Measurements from ENCODE around the gene MYL10. TPM values are rescaled to one million over a fixed set of nuclear protein-coding genes. Genes with fewer than 3 reads are reported as not detected.
"Not testable (repeated sequence)": the region's sequence is repeated elsewhere in the genome, so short reads cannot be mapped to it uniquely, and the experiment has no call there.

MYL10 gene
- total RNA-seq, 2 donors from 2014 or later, result not detected

DNA sequence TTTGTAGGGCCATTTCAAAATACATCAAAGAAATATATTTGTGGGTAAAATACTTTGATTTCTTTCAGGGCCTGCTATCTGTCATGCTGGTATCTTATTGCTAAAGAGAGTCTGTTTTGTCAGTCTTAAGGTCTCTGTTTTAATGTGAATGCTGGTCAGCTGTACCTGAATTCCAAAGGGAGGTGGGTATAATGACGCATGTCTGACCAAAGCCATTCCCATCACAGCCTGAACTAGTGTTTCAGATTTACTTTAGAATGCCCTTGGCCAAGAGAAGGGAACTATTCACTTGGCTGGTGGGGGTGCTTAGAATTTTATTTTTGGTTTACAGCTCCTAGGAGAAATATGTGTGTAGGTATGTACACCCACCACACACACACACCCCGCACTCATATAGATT is 30.6 kb upstream of the MYL10 start:
- H3K4me3 ChIP-seq, result no peak overlapping the region

DNA sequence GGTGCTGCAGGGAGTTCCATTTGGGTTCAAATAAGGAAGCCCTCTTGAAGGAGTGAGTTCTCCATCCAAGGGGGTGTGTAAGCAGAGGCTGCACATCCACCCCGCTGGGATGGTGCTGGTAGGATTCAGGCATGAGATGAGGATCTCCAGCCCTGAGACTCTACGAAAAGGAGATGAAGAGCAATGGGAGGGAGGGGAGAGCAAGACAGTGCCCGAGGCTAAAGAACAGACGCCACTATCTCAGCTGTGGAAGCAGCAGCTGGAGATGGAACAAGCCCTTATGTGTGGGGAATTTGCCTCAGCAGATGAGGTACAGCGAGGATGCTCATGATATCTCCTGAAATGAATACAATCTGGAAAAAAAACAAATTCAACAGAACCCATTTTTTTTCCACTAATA is 28.1 kb upstream of the MYL10 start:
- Histone ChIP-seq H3K27ac (no peak overlapping the region), H3K36me3 (no peaks in the 10 kb centered on the region), H3K27me3 (replicated peaks; ENCODE audit: insufficient read depth) (no peaks in the 10 kb centered on the region), H3K4me3 (no peak overlapping the region), H3K4me1 (ENCODE audit: control insufficient read depth in 1 of 2, low read depth in 2 of 2) (no peaks in the 10 kb centered on the region), H3K9me3 (no peaks in the 10 kb centered on the region)
- DNase-seq (ENCODE audit: low spot score) (no peak), ATAC-seq (ENCODE audit: insufficient number of reproducible peaks, low FRiP score, low read depth) (no peak)
- TF ChIP-seq CTCF (IDR thresholded peaks at IDR 0.05), result no peak

More for the DNA sequence above, 30.6 kb upstream of the MYL10 start:
- no peak for TF ChIP-seq CTCF (IDR thresholded peaks at IDR 0.05)
- Histone ChIP-seq H3K4me1 (ENCODE audit: control insufficient read depth in 1 of 2, low read depth in 2 of 2) (no peaks in the 10 kb centered on the region), H3K27me3 (replicated peaks; ENCODE audit: insufficient read depth) (no peaks in the 10 kb centered on the region), H3K36me3 (no peaks in the 10 kb centered on the region), H3K27ac (no peak overlapping the region), H3K9me3 (no peaks in the 10 kb centered on the region)
- no peak for DNase-seq (ENCODE audit: low spot score)
- no peak for ATAC-seq (ENCODE audit: insufficient number of reproducible peaks, low FRiP score, low read depth)

DNA sequence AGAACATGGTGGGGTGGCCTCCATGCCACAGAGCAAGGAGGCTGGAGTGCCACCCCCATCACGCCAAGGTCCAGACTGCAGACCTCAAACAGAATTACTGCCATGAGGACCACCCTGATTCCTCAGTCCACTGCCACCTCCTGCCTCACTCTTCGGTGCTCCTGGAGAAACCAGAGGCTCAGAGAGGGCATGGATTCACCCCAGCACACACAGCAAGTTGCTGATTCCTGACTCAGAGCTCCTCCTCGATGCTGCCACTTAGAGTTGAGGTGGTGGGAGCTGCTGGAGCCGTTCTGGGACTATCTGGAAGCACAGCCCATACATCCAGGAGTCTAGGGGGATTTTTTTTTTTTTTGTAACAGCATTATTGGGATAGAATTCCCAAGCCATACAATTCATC is 22.0 kb upstream of the MYL10 start:
- TF ChIP-seq CTCF (IDR thresholded peaks at IDR 0.05), result no peak
- Histone ChIP-seq H3K36me3 (no peaks in the 10 kb centered on the region), H3K4me3 (no peak overlapping the region), H3K4me1 (ENCODE audit: control insufficient read depth in 1 of 2, low read depth in 2 of 2) (no peaks in the 10 kb centered on the region), H3K9me3 (no peaks in the 10 kb centered on the region), H3K27me3 (replicated peaks; ENCODE audit: insufficient read depth) (no peaks in the 10 kb centered on the region), H3K27ac (no peak overlapping the region)
- no peak for ATAC-seq (ENCODE audit: insufficient number of reproducible peaks, low FRiP score, low read depth)
- DNase-seq (ENCODE audit: low spot score), result no peak

DNA sequence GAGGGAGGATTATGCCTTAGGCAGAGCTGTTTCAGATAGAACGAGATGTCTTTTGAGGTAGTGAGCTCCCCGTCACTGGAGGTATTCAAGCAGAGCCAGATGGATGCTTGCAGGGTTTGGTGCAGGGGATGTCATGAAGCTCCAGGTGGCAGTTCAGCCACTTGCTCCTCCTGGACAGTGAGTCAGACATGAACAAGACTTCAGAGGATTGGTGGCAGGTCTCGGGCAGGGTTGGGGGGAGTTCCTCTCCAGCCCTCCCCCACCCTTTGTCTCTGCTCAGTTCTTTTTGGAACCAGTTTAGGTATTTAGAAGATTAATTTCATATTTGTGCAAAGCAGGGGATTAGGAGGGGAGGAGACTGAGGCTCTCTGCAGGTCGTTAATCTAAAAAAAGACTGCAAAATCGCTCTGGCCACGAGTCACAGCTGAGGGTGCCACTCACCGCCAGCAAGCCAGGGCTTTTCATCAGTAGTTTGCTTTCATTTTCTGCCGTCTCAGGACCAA is 21.5 kb upstream of the MYL10 start:
- no peak overlapping the region for H3K4me3 ChIP-seq
- no peaks in the 10 kb centered on the region for H3K9me3 ChIP-seq
- H3K36me3 ChIP-seq, result no peaks in the 10 kb centered on the region
- H3K27me3 ChIP-seq (replicated peaks; ENCODE audit: insufficient read depth), result no peaks in the 10 kb centered on the region
- DNase-seq (ENCODE audit: low spot score) (no peak), ATAC-seq (ENCODE audit: insufficient number of reproducible peaks, low FRiP score, low read depth) (no peak)
- H3K4me1 ChIP-seq (ENCODE audit: control insufficient read depth in 1 of 2, low read depth in 2 of 2), result no peaks in the 10 kb centered on the region
- no peak overlapping the region for H3K27ac ChIP-seq
- TF ChIP-seq CTCF (IDR thresholded peaks at IDR 0.05), result no peak

DNA sequence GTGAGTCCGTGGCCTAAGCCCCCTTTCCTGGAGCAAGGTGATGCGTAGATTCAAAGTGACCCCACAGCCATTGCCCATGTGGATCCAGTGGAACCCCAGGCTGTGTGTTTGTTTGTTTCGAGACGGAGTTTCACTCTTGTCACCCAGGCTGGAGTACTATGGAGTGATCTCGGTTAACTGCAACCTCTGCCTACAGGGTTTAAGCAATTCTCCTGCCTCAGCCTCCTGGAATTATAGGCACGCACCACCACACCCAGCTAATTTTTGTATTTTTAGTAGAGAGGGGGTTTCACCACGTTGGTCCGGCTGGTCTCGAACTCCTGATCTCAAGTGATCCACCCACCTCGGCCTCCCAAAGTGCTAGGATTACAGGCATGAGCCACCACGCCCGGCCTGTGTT is 18.8 kb upstream of the MYL10 start:
- not testable (repeated sequence) for H3K9me3 ChIP-seq; DNase-seq (ENCODE audit: low spot score); H3K27ac ChIP-seq; H3K4me3 ChIP-seq; H3K27me3 ChIP-seq (replicated peaks; ENCODE audit: insufficient read depth); ATAC-seq (ENCODE audit: insufficient number of reproducible peaks, low FRiP score, low read depth); H3K36me3 ChIP-seq
- H3K4me1 ChIP-seq (ENCODE audit: control insufficient read depth in 1 of 2, low read depth in 2 of 2), result peaks cover 0 to 11% of the 10 kb centered on the region in 2 donors

DNA sequence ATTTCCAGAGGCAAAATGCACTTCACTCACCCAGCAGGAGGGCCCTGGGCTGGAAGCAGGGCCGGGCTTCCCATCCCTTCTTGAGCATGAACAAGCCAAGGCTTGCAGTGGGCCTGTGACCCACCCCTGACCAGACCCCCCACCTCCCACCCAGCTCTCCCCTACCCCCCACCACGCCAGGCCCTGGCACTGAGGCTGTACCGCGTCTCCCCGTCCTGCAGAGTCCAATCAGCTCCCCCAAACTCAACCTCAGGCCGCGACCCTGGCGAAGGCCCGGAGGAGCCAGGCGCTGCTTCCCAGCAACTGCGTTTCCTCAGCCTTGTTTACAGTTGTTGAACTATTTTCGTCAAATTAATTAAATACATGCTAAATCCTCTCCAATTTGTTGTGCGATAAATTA is 16.9 kb upstream of the MYL10 start:
- no peak for TF ChIP-seq CTCF (IDR thresholded peaks at IDR 0.05)
- DNase-seq (ENCODE audit: low spot score) (no peak), ATAC-seq (ENCODE audit: insufficient number of reproducible peaks, low FRiP score, low read depth) (no peak)
- Histone ChIP-seq H3K9me3 (no peaks in the 10 kb centered on the region), H3K4me3 (no peak overlapping the region), H3K27me3 (replicated peaks; ENCODE audit: insufficient read depth) (no peaks in the 10 kb centered on the region), H3K36me3 (no peaks in the 10 kb centered on the region), H3K27ac (no peak overlapping the region), H3K4me1 (ENCODE audit: control insufficient read depth in 1 of 2, low read depth in 2 of 2) (peaks cover 0 to 11% of the 10 kb centered on the region in 2 donors)
